GM21723 (cell line): ENCODE measurements around the gene NSD1.

ENCODE experiments used
- ATAC-seq: cut with Tn5 transposase; IDR thresholded peaks from one replicate; pipeline ENCODE4 v1.9.1; 2021; ENCODE audit warnings: mild to moderate bottlenecking, moderate library complexity; ENCODE audit not compliant: unreplicated experiment

The NSD1 gene

DNA sequence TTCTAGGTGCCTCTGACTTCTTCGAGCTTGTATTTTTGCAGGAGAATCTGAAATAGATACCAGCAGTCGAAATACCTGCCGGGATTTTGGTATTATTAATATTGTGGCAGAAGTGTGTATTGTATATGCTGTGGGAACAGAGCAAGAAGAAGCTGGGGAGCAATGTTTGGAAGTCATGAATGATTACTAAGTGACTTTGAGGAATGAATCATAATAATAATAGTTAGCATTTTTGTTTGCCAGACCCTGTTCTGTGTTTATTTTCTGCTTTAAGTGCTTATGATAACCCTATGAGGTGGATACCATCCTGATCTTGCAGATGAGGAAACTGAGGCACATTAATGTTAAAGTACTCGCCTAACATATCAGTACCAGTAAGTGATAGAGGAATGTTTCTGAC is 137.5 kb downstream of the NSD1 start:
- no peak for ATAC-seq

DNA sequence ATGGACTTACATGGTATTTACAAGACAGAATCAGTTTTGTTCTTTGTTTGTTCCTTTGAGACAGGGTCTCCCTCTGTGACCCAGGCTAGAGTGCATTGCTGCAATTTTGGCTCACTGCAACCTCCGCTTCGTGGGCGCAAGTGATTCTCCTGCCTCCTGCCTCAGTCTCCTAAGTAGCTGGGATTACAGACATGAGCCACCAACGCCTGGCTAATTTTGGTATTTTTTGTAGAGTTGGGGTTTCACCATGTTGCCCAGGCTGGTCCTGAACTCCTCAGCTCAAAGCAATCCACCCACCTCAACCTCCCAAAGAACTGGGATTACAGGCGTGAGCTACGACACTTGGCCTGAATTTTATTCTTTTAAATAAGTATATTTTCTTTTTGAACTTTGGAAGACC is 142.3 kb downstream of the NSD1 start:
- no peak for ATAC-seq

DNA sequence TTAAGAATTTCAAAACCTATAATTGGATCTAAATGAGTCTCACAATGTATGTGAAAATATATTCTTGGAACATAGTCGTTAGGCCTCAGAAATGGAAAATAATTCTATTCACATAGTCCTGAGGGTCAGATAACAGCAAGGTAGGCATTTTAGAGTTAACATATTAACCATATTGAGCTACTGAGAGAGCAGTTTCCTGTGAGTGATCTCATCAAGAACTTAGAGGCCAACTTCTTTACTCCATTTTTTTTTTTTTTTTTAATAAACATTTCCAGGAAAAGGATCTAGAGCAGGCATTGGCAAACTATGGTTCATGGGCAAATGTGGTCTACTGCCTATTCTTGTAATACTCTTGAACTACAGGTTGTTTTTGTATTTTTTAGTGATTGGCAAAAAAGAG is 143.3 kb downstream of the NSD1 start:
- ATAC-seq, result no peak

DNA sequence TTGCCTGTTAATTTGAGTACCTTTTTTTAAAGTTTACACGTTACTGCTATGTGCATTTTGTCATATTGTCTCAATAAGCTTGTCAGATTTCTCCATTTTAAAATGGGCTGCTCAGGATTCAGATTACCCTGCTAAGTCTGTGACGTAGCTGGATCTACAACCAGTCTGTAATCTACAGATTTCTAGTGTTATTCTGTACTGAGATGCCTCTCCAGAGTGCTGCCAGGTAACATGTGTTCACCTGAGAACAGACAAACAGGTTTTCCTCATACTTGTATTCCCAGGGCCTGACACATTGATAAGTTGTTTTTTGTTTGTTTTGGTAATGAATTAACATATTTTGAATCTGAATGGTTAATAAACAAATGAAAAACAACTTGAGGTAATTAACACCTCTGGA is 154.6 kb downstream of the NSD1 start:
- no peak for ATAC-seq

DNA sequence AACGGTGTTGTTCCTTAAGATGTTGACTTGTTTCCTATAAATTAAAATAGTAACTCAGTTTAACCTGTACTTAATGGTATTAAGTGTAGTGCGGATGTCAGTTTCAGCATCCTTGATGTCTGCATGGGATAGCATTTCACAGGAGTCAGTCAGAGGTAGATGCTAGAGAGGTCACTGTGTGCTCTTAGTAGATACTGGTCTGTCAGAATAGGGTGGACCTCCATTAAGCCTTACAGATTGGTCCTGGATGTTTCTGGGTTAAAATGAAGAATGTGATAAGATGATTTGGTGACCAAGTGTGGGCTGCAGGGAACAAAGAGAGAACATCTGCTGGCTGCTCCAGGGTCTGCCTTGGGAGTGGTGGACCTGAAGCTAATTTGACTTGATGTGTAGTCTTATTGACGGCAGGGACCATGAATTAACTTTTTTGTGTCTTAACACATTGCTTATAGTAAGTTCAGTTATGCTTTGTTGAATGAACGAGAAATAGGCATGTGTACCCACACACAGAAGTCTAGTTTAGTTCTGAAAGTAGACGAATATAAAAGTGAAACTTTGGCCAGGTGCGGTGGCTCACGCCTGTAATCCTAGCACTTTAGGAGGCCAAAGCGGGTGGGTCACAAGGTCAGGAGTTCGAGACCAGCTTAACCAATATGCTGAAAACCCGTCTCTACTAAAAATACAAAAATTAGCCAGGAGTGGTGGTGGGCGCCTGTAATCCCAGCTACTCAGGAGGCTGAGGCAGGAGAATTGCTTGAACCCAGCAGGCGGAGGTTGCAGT is 157.4 kb downstream of the NSD1 start:
- no peak for ATAC-seq

DNA sequence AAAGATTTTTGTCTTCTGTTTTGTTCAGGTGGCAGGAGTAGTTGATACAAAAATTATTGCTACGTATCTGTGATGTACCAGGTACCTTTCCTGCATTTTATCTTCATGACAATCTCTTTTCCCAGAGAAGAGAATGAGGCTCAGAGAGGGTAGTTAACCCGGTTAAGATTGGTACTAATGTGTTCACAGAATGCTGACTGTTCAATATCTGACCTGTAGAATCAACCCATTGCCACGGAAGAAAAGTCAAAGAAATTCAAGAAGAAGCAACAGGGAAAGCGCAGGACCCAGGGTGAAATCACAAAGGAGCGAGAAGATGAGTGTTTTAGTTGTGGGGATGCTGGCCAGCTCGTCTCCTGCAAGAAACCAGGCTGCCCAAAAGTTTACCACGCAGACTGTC is 158.2 kb downstream of the NSD1 start:
- no peak for ATAC-seq

DNA sequence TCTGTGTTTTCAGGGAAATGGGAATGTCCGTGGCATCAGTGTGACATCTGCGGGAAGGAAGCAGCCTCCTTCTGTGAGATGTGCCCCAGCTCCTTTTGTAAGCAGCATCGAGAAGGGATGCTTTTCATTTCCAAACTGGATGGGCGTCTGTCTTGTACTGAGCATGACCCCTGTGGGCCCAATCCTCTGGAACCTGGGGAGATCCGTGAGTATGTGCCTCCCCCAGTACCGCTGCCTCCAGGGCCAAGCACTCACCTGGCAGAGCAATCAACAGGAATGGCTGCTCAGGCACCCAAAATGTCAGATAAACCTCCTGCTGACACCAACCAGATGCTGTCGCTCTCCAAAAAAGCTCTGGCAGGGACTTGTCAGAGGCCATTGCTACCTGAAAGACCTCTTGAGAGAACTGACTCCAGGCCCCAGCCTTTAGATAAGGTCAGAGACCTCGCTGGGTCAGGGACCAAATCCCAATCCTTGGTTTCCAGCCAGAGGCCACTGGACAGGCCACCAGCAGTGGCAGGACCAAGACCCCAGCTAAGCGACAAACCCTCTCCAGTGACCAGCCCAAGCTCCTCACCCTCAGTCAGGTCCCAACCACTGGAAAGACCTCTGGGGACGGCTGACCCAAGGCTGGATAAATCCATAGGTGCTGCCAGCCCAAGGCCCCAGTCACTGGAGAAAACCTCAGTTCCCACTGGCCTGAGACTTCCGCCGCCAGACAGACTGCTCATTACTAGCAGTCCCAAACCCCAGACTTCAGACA is 160.4 kb downstream of the NSD1 start:
- no peak for ATAC-seq

DNA sequence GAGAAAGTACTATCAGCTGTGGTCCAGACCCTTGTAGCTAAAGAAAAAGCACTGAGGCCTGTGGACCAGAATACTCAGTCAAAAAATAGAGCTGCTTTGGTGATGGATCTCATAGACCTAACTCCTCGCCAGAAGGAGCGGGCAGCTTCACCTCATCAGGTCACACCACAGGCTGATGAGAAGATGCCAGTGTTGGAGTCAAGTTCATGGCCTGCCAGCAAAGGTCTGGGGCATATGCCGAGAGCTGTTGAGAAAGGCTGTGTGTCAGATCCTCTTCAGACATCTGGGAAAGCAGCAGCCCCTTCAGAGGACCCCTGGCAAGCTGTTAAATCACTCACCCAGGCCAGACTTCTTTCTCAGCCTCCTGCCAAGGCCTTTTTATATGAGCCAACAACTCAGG is 161.1 kb downstream of the NSD1 start:
- no peak for ATAC-seq

DNA sequence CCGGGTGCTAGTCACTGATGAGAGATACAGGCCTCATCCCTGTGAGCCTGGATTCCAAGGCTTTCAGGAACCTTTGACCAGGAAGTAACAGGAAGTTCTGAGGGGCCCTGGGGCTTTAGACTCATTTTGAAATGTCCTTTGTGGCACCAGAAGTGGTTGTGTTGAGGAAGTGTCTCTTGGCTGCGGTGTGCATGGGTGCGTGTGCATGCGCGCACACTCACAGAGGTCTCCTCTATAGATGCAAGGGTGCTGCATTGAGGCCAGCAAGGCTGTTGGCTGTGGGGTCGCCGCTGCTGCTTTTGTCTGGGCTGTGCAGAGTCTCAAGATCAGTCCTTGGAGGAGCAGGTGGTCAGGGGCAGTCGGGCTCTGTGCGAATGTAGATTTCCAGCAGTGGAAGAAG is 162.4 kb downstream of the NSD1 start:
- no peak for ATAC-seq

DNA sequence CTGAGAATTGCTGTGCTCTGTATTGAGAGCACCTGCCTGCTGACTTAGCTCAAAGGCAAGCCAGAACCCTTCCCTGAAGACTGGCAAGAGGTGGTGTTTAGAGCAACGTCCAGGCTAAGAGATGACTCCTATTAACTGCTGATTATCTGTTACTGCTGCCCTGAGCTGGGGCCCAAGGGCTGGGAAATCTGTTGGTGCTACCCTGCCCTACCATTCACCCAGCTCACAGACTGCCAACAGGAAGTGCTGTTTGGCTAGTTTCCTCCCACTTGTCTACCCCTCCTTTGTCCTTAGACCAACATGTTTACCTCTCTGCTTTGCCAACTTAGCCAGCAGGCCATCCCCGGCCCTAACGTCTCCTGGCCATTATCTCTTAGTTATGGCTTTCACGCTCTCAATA is 163.0 kb downstream of the NSD1 start:
- ATAC-seq, result no peak

DNA sequence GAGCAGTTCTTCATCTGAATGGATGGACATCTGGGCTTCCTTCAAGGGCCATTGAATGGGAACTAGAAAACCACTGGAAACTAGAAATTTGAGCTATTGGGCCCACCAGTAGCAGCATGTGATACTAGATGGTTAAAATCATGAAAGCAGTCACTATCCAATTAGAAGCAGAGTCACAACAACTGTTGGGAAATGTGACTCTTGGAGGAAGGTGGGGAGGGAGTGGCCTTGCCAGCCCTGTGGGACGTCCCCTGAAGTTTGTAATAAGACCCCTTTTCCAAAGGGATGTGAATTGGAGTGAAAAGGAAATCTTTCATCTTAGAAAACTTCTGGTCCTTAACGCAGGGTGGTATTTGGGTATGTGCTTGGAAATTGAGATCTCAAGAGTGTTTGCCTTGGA is 164.3 kb downstream of the NSD1 start:
- ATAC-seq, result no peak

DNA sequence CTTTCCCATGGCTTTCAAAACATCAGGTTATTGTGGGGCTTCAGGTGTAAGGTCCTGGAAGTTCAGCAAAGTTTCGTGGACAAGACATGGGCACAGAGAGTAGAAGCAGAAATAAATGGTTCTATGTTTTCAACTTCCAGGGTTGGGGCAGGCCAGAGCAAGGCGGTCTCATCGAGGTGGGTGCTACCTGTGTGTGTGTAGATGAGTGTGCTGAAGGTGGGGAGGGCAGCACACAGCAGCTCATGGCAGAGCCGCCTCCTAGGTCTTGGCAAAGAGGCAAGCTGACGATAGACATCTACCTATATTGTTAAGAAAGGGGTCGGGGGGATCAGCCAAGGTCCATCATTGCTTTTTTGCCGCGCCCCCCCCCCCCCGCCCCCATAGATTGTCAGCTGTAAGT is 166.1 kb downstream of the NSD1 start:
- ATAC-seq, result no peak

DNA sequence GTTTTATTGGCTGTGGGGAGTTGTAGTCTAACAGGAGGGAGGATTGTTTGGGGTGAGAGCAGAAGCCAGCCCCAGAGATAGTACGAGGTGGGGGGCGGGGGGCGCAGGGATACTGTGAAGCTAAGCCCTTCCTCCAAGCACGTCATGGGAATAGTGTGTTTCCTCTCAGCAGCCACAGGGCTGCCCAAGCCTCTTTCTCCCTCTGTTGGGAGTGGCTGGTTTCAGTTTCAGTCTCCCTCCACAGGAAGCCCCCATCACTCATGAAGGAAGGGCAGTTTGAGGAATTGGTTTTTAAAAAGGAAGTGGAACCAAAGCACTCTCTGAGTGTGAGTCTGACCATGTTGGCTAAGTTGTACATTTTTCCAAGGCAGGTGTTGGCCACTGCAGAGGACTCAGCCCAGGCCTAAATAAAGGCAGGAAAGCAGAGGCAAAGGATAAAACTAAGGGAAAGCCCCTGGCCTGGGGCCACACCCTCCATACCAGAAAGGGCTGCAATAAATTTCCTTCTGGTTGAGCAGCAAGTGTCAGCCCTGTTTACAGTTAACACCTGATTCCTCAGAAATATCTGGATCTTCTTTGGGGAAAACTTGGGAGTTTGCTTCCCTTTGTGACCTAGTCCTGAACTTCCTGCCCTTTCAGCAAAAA is 166.8 kb downstream of the NSD1 start:
- peak; percentile 36 for ATAC-seq

DNA sequence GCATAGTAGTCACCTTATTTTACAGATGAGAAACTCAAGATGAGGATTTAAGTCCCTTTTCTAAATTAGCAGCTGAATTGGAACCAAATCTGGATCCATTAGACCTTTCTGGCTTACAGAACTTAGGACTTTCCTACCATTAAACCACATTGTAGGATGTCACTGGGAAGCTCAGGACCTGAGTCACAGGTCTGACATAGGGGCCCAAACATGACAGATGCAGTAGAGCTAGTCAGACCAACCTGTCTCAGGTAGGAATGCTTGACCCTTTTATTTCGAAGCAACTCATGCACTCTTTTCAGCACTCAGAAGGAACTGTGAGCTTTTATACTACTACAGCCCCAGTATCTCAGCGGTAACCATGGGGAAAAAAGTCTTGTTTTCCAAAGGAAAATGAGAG is 167.4 kb downstream of the NSD1 start:
- no peak for ATAC-seq

DNA sequence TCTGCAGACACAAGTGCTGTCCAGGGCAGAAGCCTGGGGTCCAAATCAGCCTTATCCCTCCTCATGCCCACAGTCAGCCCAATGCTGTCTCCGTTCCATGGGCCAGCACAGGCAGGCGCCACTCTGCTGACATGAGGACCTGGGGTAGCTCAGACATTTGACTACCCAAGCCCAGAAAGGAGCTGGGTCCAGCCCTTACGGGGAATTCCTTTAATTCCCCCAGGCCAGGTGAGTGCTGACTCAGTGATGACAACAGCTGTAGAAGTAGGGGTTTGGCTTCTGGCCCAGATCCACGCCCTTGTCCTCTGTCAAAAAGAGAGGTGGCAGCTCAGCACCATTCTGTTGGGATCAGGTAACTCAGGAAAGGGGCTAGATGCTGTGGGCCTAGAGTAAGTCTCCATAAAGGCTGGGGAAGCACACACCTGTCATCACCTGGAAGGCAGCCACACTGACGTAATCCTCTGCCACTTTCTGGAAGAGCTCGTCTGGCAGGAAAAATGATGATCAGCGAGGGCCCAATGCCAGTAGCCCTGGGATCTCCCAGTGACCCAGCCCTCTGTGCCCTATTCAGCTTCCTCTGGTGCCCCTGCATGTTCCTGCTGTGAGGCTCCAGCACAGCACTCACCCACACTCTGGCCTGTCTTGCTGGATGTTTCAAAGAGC is 168.1 kb downstream of the NSD1 start:
- no peak for ATAC-seq

DNA sequence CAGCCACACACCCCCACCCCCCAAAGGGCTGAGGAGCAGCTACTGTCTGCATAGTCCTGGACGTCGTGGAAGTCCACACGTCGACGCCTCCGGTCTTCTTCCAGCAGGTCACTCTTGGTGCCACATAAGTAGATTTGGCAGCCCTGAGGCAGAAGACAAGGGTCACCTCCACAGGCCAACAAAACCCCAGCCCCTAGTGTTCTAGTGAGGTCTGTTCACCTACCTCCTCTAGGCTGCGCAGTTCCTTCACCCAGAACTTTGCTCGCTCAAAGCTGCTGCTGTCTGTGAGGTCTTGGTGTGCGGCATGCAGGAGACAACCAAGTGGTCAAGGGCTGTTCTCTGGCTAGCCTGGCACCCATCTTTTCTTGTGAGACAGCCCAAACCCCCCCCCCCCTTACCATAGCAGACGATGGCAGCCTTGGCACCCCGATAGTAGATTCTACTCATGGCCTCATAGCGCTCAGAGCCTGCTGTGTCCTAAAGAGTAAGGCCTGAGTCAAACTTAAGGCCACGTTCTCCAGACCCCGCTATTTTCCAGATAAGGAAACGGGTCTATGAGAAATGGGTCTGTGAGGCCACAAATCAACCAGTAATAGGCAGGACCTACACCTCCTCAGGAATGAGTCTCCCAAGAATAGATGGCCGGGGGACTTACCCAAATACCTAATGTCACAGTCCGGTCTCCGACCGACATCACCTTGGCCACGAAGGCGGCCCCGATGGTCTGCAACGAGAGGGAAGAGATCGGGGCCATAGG is 169.0 kb downstream of the NSD1 start:
- ATAC-seq, result no peak

DNA sequence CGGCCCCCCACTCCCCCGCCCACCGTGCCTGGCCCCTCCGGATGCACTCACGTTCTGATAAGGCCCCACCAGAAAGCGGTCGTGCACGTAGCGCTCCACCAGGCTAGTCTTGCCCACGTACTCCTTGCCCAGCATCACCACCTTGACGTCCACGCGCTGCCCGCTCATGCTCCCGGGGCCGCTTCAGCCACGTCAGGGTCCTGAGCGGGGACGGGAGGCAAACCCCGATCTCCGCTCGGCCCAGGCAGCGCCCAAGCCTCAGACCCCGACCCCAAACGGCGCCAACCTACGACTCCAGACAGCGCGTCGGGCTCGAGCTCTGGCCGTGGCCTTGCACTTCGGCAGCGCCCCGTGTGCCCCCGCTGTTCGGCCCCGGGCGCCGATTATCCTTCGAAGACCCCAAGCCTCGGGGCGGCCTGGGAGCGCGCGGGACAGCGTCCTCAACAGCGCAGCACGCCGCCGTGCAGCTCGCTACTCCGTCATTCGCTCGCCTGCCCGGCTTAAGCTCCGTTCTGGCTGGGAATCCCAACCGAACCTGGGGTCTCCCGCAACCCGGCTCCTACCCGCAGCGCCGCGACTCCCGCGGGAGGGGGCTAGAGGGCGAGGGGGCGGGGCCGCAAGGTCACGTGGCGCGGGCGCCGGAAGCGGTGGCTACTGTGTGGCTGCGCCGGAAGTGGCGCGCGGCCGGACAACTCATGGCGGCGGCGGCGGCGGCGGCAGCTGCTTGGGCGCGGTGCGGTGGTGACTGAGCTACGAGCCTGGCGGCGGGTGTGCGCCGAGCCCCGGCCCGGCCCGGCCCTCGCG is 169.8 kb downstream of the NSD1 start, which contains the start of the genes PRELID1 and RAB24:
PRELID1 (plus strand) TSS at position 679 of the 804 bp plus-strand sequence. CDS start 187 bp downstream, outside the sequence.
RAB24 (minus strand) TSS at position 599 of the 804 bp plus-strand sequence; CDS start at position 168, 431 bp downstream.
- peak; percentile 58 for ATAC-seq

DNA sequence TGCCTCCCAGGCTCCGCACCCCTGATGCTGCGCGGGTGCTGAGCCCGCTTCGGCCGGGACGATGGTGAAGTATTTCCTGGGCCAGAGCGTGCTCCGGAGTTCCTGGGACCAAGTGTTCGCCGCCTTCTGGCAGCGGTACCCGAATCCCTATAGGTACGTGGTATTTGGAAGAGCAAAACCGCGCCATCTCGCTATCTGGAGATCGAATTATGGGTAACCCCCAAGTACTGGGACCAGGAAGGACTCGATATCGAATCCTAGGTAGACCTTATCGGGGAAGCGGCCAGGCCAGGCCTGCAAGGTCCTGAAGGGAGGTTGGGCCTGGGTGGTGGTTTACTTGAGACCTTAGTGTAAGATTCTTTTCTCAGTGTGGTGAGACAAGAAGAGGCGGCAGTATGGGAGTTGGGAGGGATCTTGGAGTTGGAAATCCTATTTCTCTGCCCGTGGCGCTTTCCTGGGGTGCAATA is 170.4 kb downstream of the NSD1 start:
- ATAC-seq, result peak; percentile 12

DNA sequence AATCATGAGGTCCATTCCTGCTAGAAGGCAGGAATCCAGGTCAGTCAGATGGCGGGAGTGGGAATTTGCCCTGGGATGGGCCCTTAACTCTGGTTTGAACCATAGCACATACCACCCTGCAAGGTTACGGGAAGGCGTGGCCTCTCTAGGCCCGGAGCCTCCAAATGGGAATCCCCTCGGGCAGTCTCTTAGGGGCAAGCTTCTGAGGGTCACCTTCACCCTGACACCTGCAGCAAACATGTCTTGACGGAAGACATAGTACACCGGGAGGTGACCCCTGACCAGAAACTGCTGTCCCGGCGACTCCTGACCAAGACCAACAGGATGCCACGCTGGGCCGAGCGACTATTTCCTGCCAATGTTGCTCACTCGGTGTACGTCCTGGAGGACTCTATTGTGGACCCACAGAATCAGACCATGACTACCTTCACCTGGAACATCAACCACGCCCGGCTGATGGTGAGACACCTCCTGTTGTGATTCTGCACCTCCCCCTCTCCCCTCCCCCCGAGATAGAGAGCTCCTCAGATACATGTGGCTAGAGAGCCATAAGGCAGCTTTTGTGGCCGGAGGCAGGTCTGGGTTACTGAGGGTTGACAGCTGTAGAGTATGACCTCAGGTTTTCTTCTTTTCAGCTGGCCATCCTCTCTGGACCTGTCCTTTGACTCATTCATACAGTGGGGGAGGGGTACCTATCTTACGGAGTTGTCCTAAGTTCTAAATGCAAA is 171.0 kb downstream of the NSD1 start:
- ATAC-seq, result no peak
